DOHH2 (cell line): ENCODE results near the gene KCTD20.

Source experiments
- H3F3A ChIP-seq: fragments of 200-600 bp; sonication (generic), shearing (Covaris generic); 2 replicates; pipeline ENCODE4 v1.6.0; 2016; ENCODE audit warnings: antibody characterized with exemption, mild to moderate bottlenecking; ENCODE audit not compliant: control insufficient read depth, insufficient read depth
- H3K27ac ChIP-seq: fragments of 200-600 bp; sonication (generic); 2 replicates; pipeline ENCODE4 v1.5.1; 2014; ENCODE audit warnings: low read depth, mild to moderate bottlenecking, low read length, moderate library complexity
- H3K27me3 ChIP-seq: fragments of 200-600 bp; sonication (generic); 2 replicates; pipeline ENCODE4 v1.6.1; 2014; ENCODE audit warnings: mild to moderate bottlenecking, low read length, mixed read lengths; ENCODE audit not compliant: control insufficient read depth
- H3K36me3 ChIP-seq: fragments of 200-600 bp; sonication (generic); 2 replicates; pipeline ENCODE4 v1.6.1; 2014; ENCODE audit warnings: mild to moderate bottlenecking, low read length, moderate library complexity, mixed read lengths; ENCODE audit not compliant: control insufficient read depth
- H3K4me1 ChIP-seq: fragments of 200-600 bp; sonication (generic); 2 replicates; pipeline ENCODE4 v1.6.1; 2014; ENCODE audit warnings: mild to moderate bottlenecking, low read length, mixed read lengths; ENCODE audit not compliant: control insufficient read depth
- H3K4me2 ChIP-seq: fragments of 200-600 bp; sonication (generic); 2 replicates; pipeline ENCODE4 v1.6.0; 2014; ENCODE audit warnings: mild to moderate bottlenecking, low read length, moderate library complexity
- H3K4me3 ChIP-seq: fragments of 200-600 bp; sonication (generic); 2 replicates; pipeline ENCODE4 v1.5.1; 2014; ENCODE audit warnings: mild to moderate bottlenecking, low read length, mixed read lengths
- H3K79me2 ChIP-seq: fragments of 200-600 bp; sonication (generic); 2 replicates; pipeline ENCODE4 v1.6.1; 2014; ENCODE audit warnings: mild to moderate bottlenecking, low read length, mixed read lengths; ENCODE audit not compliant: control insufficient read depth
- H3K9me2 ChIP-seq: fragments of 200-600 bp; sonication (generic); replicated peaks from 2 replicates; pipeline ENCODE4 v1.6.1; 2014; ENCODE audit warnings: mild to moderate bottlenecking, low read length, mixed read lengths; ENCODE audit not compliant: control insufficient read depth
- H3K9me3 ChIP-seq: fragments of 200-600 bp; sonication (generic); 2 replicates; pipeline ENCODE4 v1.6.1; 2014; ENCODE audit warnings: antibody characterized with exemption, low read length, mixed read lengths; ENCODE audit not compliant: control insufficient read depth, insufficient read depth
- H4K20me1 ChIP-seq: fragments of 200-600 bp; sonication (generic); 2 replicates; pipeline ENCODE4 v1.6.0; 2014; ENCODE audit warnings: low read depth, mild to moderate bottlenecking, antibody characterized with exemption, low read length, moderate library complexity; ENCODE audit not compliant: control insufficient read depth, insufficient read depth
- CTCF ChIP-seq: fragments of 200-600 bp; sonication (generic); IDR thresholded peaks from one replicate; pipeline ENCODE4 v1.5.1; 2014; ENCODE audit warnings: antibody characterized with exemption, mild to moderate bottlenecking, low read depth, low read length; ENCODE audit not compliant: poor library complexity, severe bottlenecking
- EZH2phosphoT487 ChIP-seq: fragments of 200-600 bp; sonication (generic); IDR thresholded peaks from 2 replicates; pipeline ENCODE4 v1.6.1; 2017; ENCODE audit warnings: borderline replicate concordance, mild to moderate bottlenecking, antibody characterized with exemption, low read length, moderate library complexity, mixed read lengths

The KCTD20 gene

GRCh38 chr6:36423101-36423824 lies 19.5 kb upstream of the KCTD20 start:
- H3K9me3 ChIP-seq, result no peaks in the 10 kb centered on the region
- 0 out of 2 replicates have a peak, but pooled peaks cover 3% of the 10 kb centered on the region for H3F3A ChIP-seq
- no peaks in the 10 kb centered on the region for H4K20me1 ChIP-seq
- H3K36me3 ChIP-seq, result no peaks in the 10 kb centered on the region
- peak overlapping the region; percentile 36 for H3K27ac ChIP-seq
- peak overlapping the region; percentile 100 for H3K4me2 ChIP-seq
- no peaks in the 10 kb centered on the region for H3K79me2 ChIP-seq
- TF ChIP-seq CTCF, result peak; percentile 76
- no peak for TF ChIP-seq EZH2phosphoT487
- peak overlapping the region; percentile 83 for H3K4me3 ChIP-seq
- no peaks in the 10 kb centered on the region for H3K9me2 ChIP-seq
- no peaks in the 10 kb centered on the region for H3K27me3 ChIP-seq
- peaks cover 18% of the 10 kb centered on the region for H3K4me1 ChIP-seq

- no peak overlapping the region for H3K4me3 ChIP-seq
- no peaks in the 10 kb centered on the region for H3K27me3 ChIP-seq
- H3K36me3 ChIP-seq, result no peaks in the 10 kb centered on the region
- H3K9me3 ChIP-seq, result no peaks in the 10 kb centered on the region
- H3F3A ChIP-seq, result 0 out of 2 replicates have a peak, but pooled peaks cover 3% of the 10 kb centered on the region
- no peak overlapping the region for H3K27ac ChIP-seq
- H3K79me2 ChIP-seq, result no peaks in the 10 kb centered on the region
- no peaks in the 10 kb centered on the region for H4K20me1 ChIP-seq
- H3K4me2 ChIP-seq, result no peak overlapping the region
- H3K4me1 ChIP-seq, result peaks cover 18% of the 10 kb centered on the region
- no peaks in the 10 kb centered on the region for H3K9me2 ChIP-seq
- TF ChIP-seq CTCF (no peak), EZH2phosphoT487 (no peak)
These were observed 16.2 kb upstream of the KCTD20 start for GRCh38 chr6:36426622-36427021.

GRCh38 chr6:36428911-36429310 lies 13.9 kb upstream of the KCTD20 start:
- Histone ChIP-seq H4K20me1 (no peaks in the 10 kb centered on the region), H3K79me2 (no peaks in the 10 kb centered on the region), H3F3A (peaks cover 3% of the 10 kb centered on the region; the same call in 1 of the 2 replicates), H3K4me3 (no peak overlapping the region), H3K9me3 (no peaks in the 10 kb centered on the region), H3K4me1 (peaks cover 8% of the 10 kb centered on the region), H3K36me3 (no peaks in the 10 kb centered on the region), H3K4me2 (no peak overlapping the region), H3K27ac (no peak overlapping the region), H3K9me2 (no peaks in the 10 kb centered on the region), H3K27me3 (no peaks in the 10 kb centered on the region)
- TF ChIP-seq EZH2phosphoT487 (no peak), CTCF (no peak)
